Fibroblast of the aortic adventitia (primary cell): Measurements from ENCODE around the gene MMP11. TPM values are rescaled to one million over a fixed set of nuclear protein-coding genes. Genes with fewer than 3 reads are reported as not detected.

Source experiments
- DNase-seq: peaks from one replicate; pipeline ENCODE4 v3.0.0-alpha.2; 2010; ENCODE audit warnings: low read depth
- H3K4me3 ChIP-seq: 2 replicates; pipeline ENCODE4 v1.5.1; 2011; ENCODE audit warnings: low read depth, mild to moderate bottlenecking, control low read depth, low read length, moderate library complexity
- total RNA-seq: library from RNA; depleted of rRNA; stranded (reverse); fragments of >200 nt; gene quantifications from 2 replicates; pipeline ENCODE4 v1.2.3, GENCODE V29; 2012; ENCODE audit warnings: low replicate concordance
- TF ChIP-seq, protein P1 (sequence below): IDR thresholded peaks from 2 replicates; pipeline ENCODE4 v1.5.1; 2011; ENCODE audit warnings: mild to moderate bottlenecking, low read length, control low read depth, inconsistent platforms; ENCODE audit not compliant: insufficient read depth

Gene MMP11
- total RNA-seq, 1 donor = 5.1 TPM

DNA sequence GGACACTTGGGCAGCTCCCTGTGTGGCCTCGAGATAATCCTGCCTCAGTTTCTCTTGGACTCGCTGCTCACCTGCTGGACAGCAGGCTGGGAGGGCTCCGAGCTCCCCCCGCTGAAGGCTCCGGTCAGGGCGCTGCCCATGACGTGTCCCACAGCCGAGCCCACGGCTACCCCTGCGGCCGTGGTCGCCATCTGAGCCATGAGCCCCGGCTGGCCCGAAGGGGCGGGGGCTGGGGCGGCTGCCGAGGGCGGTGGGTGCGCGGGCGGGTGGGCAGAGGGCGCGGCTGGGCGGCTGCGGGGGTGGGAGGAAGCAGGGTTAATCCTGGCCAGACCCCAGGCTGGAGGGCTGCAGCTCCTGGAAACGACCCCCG lies 5.4 kb upstream of the MMP11 start:
- peak overlapping the region; percentile 53 for H3K4me3 ChIP-seq
- no peak for DNase-seq
- TF ChIP-seq, protein P1, sequence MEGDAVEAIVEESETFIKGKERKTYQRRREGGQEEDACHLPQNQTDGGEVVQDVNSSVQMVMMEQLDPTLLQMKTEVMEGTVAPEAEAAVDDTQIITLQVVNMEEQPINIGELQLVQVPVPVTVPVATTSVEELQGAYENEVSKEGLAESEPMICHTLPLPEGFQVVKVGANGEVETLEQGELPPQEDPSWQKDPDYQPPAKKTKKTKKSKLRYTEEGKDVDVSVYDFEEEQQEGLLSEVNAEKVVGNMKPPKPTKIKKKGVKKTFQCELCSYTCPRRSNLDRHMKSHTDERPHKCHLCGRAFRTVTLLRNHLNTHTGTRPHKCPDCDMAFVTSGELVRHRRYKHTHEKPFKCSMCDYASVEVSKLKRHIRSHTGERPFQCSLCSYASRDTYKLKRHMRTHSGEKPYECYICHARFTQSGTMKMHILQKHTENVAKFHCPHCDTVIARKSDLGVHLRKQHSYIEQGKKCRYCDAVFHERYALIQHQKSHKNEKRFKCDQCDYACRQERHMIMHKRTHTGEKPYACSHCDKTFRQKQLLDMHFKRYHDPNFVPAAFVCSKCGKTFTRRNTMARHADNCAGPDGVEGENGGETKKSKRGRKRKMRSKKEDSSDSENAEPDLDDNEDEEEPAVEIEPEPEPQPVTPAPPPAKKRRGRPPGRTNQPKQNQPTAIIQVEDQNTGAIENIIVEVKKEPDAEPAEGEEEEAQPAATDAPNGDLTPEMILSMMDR = no peak

DNA sequence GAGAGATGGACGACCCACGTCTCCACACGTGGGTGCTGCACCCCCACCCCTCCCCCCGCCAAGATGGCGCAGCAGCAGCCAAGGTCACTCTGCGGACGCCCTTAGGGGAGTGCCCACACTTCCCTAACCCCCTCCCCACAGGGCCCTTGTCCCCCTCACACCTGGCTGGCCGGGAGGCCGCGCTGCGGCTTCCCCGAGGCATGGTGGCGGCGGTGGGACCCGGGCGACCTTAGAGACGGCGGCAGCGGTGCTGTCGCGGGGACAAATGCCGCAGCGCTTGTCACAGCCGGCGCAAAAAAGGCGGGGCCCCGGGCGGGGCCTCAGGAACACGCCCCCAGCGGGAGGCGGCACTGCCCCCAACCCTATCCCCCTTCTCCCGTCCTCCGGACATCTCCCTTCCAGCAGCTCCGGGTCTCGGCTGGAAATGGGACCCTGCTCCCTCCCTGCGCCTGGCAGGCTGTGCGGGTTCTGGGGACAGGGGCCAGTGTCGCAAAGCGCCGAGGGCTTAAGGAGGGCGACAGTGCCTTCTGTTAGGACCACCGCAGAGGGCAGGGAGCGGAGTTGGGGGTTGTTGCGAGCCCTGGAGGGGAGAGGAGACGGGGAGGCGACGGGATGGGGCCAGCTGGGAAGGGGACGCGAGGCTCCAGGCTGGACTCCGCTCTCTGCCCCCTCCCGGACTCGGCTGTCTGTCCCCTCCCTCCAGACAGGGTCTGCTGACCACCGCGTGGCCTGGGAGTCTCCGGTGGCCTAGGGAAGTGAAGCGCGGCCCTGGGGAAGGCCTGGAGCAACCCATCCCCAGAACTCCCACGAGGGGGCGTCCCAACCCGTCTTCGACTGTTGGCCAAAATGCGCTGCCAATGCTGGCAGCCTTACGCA lies 4.7 kb upstream of the MMP11 start, which contains the start of gene CHCHD10:
TSS of gene CHCHD10 (minus strand) at position 300 of the 876 bp plus-strand sequence. CDS start at position 202, 98 bp downstream.
- peak within 1 kb of the TSS; percentile 53 for H3K4me3 ChIP-seq
- DNase-seq = peak; percentile 64
- TF ChIP-seq, protein P1 = peak; percentile 80

DNA sequence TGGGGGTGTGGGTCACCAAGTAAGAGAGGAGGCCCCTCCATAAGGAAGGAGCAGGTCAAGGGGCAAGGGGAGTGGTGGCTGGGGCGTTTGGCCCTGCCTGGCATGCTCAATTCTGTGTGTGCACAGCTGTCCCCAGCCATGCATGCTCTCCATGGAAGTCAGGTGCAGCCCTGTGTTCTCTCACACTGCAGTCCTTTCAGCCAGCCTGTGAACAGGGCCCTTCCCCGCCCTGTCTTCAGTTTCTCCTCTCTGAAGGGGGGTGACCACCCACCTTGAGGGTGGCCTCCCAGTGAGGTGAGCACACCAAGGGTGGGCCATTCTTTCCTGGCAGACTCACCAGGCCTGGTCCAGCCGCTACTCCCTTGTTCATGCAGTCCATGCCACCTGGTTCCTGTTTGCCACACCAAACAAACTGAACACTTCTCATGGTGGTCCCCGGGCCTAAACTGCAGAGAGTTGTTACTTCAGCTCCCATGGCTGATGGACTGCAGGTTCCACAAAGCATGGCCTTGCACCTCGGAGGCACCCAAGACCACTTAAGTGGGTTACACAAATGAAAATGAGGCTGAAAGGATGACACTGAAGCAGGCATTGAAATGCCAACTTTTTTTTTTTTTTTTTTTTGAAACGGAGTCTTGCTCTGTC lies 3.2 kb upstream of the MMP11 start:
- TF ChIP-seq, protein P1 = no peak
- DNase-seq = no peak

DNA sequence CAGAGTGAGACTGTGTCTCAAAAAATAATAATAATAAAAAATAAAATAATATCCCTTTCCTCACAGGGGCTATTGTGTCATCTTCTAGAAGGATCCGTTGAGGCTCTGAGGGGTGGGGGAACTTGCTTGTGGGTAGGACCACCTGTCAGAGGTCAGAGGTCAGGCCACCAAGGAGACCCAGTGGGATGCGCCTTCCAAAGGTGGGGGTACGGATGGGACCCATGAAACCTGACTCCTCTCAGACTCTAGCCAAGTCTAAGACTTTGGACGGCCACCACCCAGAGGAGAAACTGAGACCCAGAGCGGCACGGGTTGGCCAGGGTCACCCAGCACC lies 367 bp upstream of the MMP11 start:
- TF ChIP-seq, protein P1 = no peak
- no peak for DNase-seq
- peak overlapping the region; percentile 53 for H3K4me3 ChIP-seq

More for the DNA sequence above, 3.2 kb upstream of the MMP11 start:
- no peak overlapping the region for H3K4me3 ChIP-seq

DNA sequence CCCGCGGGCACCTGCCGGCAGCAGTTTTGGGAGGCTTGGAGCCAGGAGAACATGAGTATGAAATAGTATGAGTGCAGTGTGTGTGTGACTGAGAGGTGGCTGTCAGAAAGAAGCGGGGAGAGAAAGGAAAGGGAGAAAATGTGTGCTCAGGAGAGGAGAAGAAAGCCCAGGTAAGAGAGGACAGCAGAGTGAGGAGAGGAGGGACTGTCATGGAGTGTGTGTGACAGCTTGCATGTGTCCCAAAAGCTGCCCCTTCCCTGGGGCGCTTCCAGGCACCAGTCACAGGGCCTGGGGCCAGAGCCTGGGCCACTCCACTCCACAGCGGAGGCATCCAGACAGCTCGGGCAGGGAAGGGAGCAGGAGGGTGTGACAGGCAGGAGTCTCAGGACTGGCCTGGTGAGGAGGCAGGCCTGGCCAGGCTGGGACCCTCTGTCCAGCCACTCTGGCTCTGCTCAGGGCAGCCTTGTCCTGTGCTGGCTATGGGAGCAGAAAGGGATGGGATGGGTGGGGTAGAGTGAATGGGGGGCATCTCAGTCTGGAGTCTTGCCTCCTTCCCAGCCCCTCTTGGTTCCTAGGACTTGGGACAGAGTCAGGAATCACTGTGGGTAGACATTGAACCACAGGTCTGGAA lies 949 bp downstream of the MMP11 start:
- H3K4me3 ChIP-seq = peak overlapping the region; percentile 62
- DNase-seq = no peak
- TF ChIP-seq, protein P1 = no peak

DNA sequence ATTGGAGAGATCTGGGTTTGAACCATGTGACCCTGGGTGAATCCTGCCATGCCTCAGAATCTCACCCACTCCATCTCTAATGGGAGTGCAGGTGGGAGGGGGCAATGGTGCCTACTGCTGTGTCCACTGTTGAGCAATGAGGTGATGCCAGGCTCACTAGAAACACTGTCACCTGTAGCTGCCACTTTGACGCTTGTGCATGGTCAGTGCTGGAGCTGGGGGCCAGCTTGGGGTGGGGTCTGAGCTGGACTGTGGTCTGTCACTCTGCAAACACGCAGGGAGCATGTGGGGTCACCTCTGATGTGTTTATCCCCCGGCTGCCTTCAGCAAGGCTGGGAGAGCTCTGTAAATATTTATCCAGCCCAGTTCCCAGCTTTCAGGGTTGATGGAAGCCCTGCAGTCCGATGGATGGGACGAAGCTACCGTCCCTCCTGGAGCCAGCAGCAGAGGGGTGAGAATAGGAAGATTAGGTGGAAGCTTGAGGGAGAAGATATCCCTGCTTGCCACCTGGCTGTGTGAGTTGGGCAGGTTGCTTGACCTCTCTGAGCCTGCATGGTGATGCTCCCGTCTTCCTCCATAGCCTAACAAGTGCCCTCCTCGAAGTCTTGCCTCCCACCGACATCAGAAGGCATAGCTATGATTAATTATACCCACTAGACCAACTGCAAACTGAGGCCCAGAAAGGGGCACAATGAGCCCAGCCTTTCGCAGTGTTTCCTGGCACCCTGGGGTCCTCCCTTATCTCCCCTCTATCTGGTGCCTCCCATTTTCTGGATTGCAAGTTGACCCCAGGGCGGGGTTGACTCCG lies 1.7 kb downstream of the MMP11 start:
- H3K4me3 ChIP-seq = no peak overlapping the region
- no peak for DNase-seq

More for the DNA sequence above, 1.7 kb downstream of the MMP11 start:
- TF ChIP-seq, protein P1 = no peak
